ENCODE data around the gene ADGRV1.

DNA sequence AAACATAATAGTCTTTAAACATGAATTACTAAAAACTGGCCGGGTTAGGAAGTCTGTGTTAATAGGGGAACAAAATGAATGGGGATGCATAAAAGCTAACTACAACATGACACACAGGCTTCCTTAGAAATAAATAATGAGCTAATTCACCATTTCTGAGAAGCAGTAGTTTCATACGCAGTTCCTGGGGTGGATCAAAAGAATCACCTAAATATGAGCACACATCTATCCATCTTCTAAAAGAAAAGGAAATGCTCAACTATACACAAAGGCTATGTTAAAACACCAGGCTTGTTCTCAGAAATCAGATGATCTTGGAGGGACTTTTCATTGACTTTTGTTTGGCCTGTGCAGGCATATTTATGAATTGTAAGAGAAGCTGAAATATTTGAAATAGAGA, 451.5 kb downstream of the ADGRV1 start:
- TF ChIP-seq TAF1 (IDR thresholded peaks at IDR 0.05; ENCODE audit: borderline replicate concordance, insufficient read depth, low read length) (no peak), POLR2AphosphoS5 (IDR thresholded peaks at IDR 0.05; ENCODE audit: low read depth, low read length) (no peak)

Data from PFSK-1 (cell line).